H1 (cell line): ENCODE results near the gene ZDHHC9. TPM values are rescaled to one million over a fixed set of nuclear protein-coding genes. Genes with fewer than 3 reads are reported as not detected.

Experiments used
- CTCF ChIA-PET: fragments of 300-600 bp; sonication (Branson Sonifier 250); formaldehyde crosslinking; loops from one replicate; lab custom pipeline; 2021; ENCODE audit not compliant: partially characterized antibody; lab: Charles Lee
- POLR2A ChIA-PET: fragments of 300-600 bp; sonication (Branson Sonifier 250); formaldehyde crosslinking; loops from one replicate; lab custom pipeline; 2021; ENCODE audit warnings: inconsistent platforms; ENCODE audit not compliant: partially characterized antibody; lab: Charles Lee
- DNase-seq, 2 experiments: peaks; one replicate each; pipeline versions ENCODE4 v3.0.0 to v3.0.0-alpha.2; 2010 to 2022; ENCODE audit warnings: low spot score in 2 of 2, low read depth in 1 of 2, mixed read lengths in 1 of 2
- FAIRE-seq: peaks from 2 replicates; lab custom pipeline; 2011; peaks lifted over from hg19 to GRCh38; lab: Jason Lieb, UNC
- H2AFZ ChIP-seq: 2 replicates; pipeline ENCODE4 v1.8.1; 2012; ENCODE audit warnings: low read length, inconsistent platforms
- H2AK5ac ChIP-seq: 2 replicates; pipeline ENCODE4 v1.6.1; 2013; ENCODE audit warnings: low read depth, low read length
- H2BK120ac ChIP-seq: replicated peaks from 2 replicates; pipeline ENCODE3; 2013; ENCODE audit warnings: low read depth, low read length, inconsistent platforms
- H2BK12ac ChIP-seq: 2 replicates; pipeline ENCODE4 v1.6.1; 2013; ENCODE audit warnings: low read depth, low read length
- H2BK15ac ChIP-seq: 2 replicates; pipeline ENCODE4 v1.6.1; 2013; ENCODE audit warnings: low read length
- H2BK20ac ChIP-seq: 2 replicates; pipeline ENCODE4 v1.6.1; 2013; ENCODE audit warnings: low read length
- H2BK5ac ChIP-seq: 2 replicates; pipeline ENCODE4 v1.6.1; 2013; ENCODE audit warnings: low read depth, low read length
- H3K14ac ChIP-seq: 2 replicates; pipeline ENCODE4 v1.6.1; 2013; ENCODE audit warnings: inconsistent platforms; ENCODE audit not compliant: insufficient read length
- H3K18ac ChIP-seq: 2 replicates; pipeline ENCODE4 v1.6.1; 2013; ENCODE audit warnings: low read length; ENCODE audit errors: extremely low read depth
- H3K23ac ChIP-seq: 2 replicates; pipeline ENCODE4 v1.6.1; 2013; ENCODE audit warnings: inconsistent platforms; ENCODE audit not compliant: insufficient read length
- H3K23me2 ChIP-seq: 2 replicates; pipeline ENCODE4 v1.6.1; 2013; ENCODE audit warnings: low read depth, low read length
- H3K27ac ChIP-seq: 2 replicates; pipeline ENCODE4 v1.6.1; 2011; ENCODE audit warnings: low read depth, low read length, inconsistent platforms
- H3K27me3 ChIP-seq, 4 experiments: replicated peaks in 1 of 4; 1 replicate in 1 of 4; 2 replicates in 3 of 4; pipeline versions ENCODE4 v1.6.1 to v1.8.1; 2011 to 2013; ENCODE audit warnings: low read length in 3 of 4, mild to moderate bottlenecking in 3 of 4, inconsistent platforms in 2 of 4, mixed read lengths in 2 of 4, moderate library complexity in 1 of 4; ENCODE audit not compliant: control insufficient read depth in 3 of 4, insufficient read depth in 3 of 4; ENCODE audit errors: extremely low read depth in 1 of 4
- H3K36me3 ChIP-seq, 4 experiments: 2 replicates each; pipeline versions ENCODE4 v1.6.1 to v1.8.1; 2011 to 2013; ENCODE audit warnings: mild to moderate bottlenecking in 4 of 4, low read length in 3 of 4, moderate library complexity in 2 of 4, control low read depth in 1 of 4, inconsistent platforms in 1 of 4; ENCODE audit not compliant: insufficient read depth in 4 of 4, control insufficient read depth in 2 of 4
- H3K4ac ChIP-seq: replicated peaks from 2 replicates; pipeline ENCODE3; 2013; ENCODE audit warnings: low read length, low read depth, mixed read lengths, inconsistent platforms; ENCODE audit not compliant: insufficient read length
- H3K4me1 ChIP-seq, 4 experiments: replicated peaks in 1 of 4; 1 replicate in 1 of 4; 2 replicates in 3 of 4; pipeline versions ENCODE4 v1.6.1 to v1.8.1; 2011 to 2013; ENCODE audit warnings: low read length in 3 of 4, inconsistent platforms in 2 of 4, mixed read lengths in 1 of 4; ENCODE audit not compliant: insufficient read depth in 4 of 4, control insufficient read depth in 3 of 4
- H3K4me2 ChIP-seq, 2 experiments: 2 replicates each; pipeline versions ENCODE4 v1.6.1 to v1.8.1; 2011 to 2013; ENCODE audit warnings: low read depth in 2 of 2, low read length in 2 of 2, control low read depth in 1 of 2, inconsistent platforms in 1 of 2, mild to moderate bottlenecking in 1 of 2; ENCODE audit not compliant: insufficient read depth in 1 of 2
- H3K4me3 ChIP-seq, 4 experiments: fragments of 200-600, 300-600 bp in 1 of 4; sonication (generic), shearing (Covaris generic), sonication (Bioruptor Twin) in 1 of 4; 2 replicates each; pipeline versions ENCODE4 v1.5.1 to v1.8.1; 2011 to 2016; ENCODE audit warnings: low read length in 4 of 4, low read depth in 3 of 4, control low read depth in 2 of 4, inconsistent platforms in 2 of 4, mild to moderate bottlenecking in 2 of 4, mixed read lengths in 1 of 4, moderate library complexity in 1 of 4; ENCODE audit not compliant: insufficient read depth in 2 of 4; ENCODE audit errors: extremely low read depth in 1 of 4
- H3K56ac ChIP-seq: replicated peaks from 2 replicates; pipeline ENCODE3; 2013; ENCODE audit warnings: low read depth, mild to moderate bottlenecking, mixed read lengths, low read length, inconsistent platforms; ENCODE audit not compliant: insufficient read length
- H3K79me1 ChIP-seq: 2 replicates; pipeline ENCODE4 v1.6.1; 2013; ENCODE audit warnings: low read depth, low read length, control low read depth
- H3K79me2 ChIP-seq, 2 experiments: 2 replicates each; pipeline versions ENCODE4 v1.6.1 to v1.8.1; 2012 to 2013; ENCODE audit warnings: low read length in 2 of 2, mild to moderate bottlenecking in 2 of 2, inconsistent platforms in 1 of 2; ENCODE audit not compliant: insufficient read depth in 2 of 2, control insufficient read depth in 1 of 2
- H3K9ac ChIP-seq, 4 experiments: replicated peaks in 1 of 4; 1 replicate in 1 of 4; 2 replicates in 3 of 4; pipeline versions ENCODE4 v1.6.1 to v1.8.1; 2011 to 2013; ENCODE audit warnings: low read depth in 3 of 4, low read length in 3 of 4, control low read depth in 2 of 4, mild to moderate bottlenecking in 2 of 4, moderate library complexity in 2 of 4, inconsistent platforms in 1 of 4; ENCODE audit errors: extremely low read depth in 1 of 4
- H3K9me3 ChIP-seq, 2 experiments: 2 replicates each; pipeline versions ENCODE4 v1.6.1 to v1.8.1; 2012 to 2013; ENCODE audit warnings: mild to moderate bottlenecking in 2 of 2, moderate library complexity in 2 of 2, control low read depth in 1 of 2, inconsistent platforms in 1 of 2, low read depth in 1 of 2, low read length in 1 of 2, mixed read lengths in 1 of 2; ENCODE audit not compliant: insufficient read depth in 2 of 2
- H4K20me1 ChIP-seq, 2 experiments: replicated peaks in 1 of 2; 2 replicates each; pipeline versions ENCODE3 to v1.8.1; 2011 to 2013; ENCODE audit warnings: inconsistent platforms in 2 of 2, low read length in 2 of 2, mild to moderate bottlenecking in 1 of 2; ENCODE audit not compliant: insufficient read depth in 2 of 2, control insufficient read depth in 1 of 2
- H4K5ac ChIP-seq: 2 replicates; pipeline ENCODE4 v1.6.1; 2013; ENCODE audit warnings: low read length, low read depth, mixed read lengths, inconsistent platforms; ENCODE audit not compliant: insufficient read length
- H4K8ac ChIP-seq: 2 replicates; pipeline ENCODE4 v1.8.0; 2013; ENCODE audit warnings: mild to moderate bottlenecking, moderate library complexity, low read length, inconsistent platforms; ENCODE audit not compliant: insufficient read depth; ENCODE audit errors: extremely low read depth
- H4K91ac ChIP-seq: replicated peaks from 2 replicates; pipeline ENCODE3; 2013; ENCODE audit warnings: low read length, mixed read lengths, inconsistent platforms; ENCODE audit not compliant: insufficient read length
- EGR1 ChIP-seq: IDR thresholded peaks from 2 replicates; pipeline ENCODE4 v1.6.1; 2011; ENCODE audit warnings: low read depth, low read length, borderline replicate concordance
- GTF2F1 ChIP-seq: IDR thresholded peaks from 2 replicates; pipeline ENCODE4 v1.6.1; 2012; ENCODE audit warnings: low read depth, low read length, improper control_type of control experiment, borderline replicate concordance
- KDM4A ChIP-seq: IDR thresholded peaks from one replicate; pipeline ENCODE4 v1.7.1; 2012; ENCODE audit warnings: low read depth, mild to moderate bottlenecking, moderate library complexity, low read length, inconsistent platforms; ENCODE audit not compliant: severe bottlenecking
- MAX ChIP-seq: IDR thresholded peaks from 2 replicates; pipeline ENCODE4 v1.6.1; 2012; ENCODE audit warnings: inconsistent platforms
- SIN3A ChIP-seq, 2 experiments: IDR thresholded peaks in 1 of 2; conservative IDR thresholded peaks in 1 of 2; 2 replicates each; pipeline ENCODE4 v1.6.1; 2011 to 2012; ENCODE audit warnings: low read length in 2 of 2, improper control_type of control experiment in 1 of 2, low read depth in 1 of 2, mild to moderate bottlenecking in 1 of 2
- SP2 ChIP-seq: IDR thresholded peaks from 2 replicates; pipeline ENCODE4 v1.6.1; 2012; ENCODE audit warnings: mild to moderate bottlenecking, low read length, inconsistent platforms
- TEAD4 ChIP-seq: IDR thresholded peaks from 2 replicates; pipeline ENCODE4 v1.6.1; 2012; ENCODE audit warnings: low read depth, low read length, inconsistent platforms, mixed read lengths
- WGBS, 2 experiments: shearing (Covaris generic) in 1 of 2; methylation state at CpG; one replicate each; pipeline versions ENCODE4 v1.1.6 to v1.1.7; 2013 to 2015; ENCODE audit warnings: low lambda C conversion rate in 2 of 2, mixed read lengths in 2 of 2, inconsistent platforms in 1 of 2, low coverage in 1 of 2, missing lambda C conversion rate in 1 of 2; ENCODE audit not compliant: insufficient replicate concordance in 2 of 2, insufficient coverage in 1 of 2, insufficient read length in 1 of 2; ENCODE audit errors: extremely low coverage in 1 of 2, missing lambda C conversion rate in 1 of 2; 5-methylcytosine and 5-hydroxymethylcytosine counted together
- long read RNA-seq, 2 experiments: library from RNA in 1 of 2; library from capped mRNA in 1 of 2; stranded (forward); transcript quantifications; one replicate each; pipeline ENCODE4 v2.0.0, GENCODE V29; 2021; ENCODE audit warnings: inconsistent platforms in 1 of 2
- polyA minus RNA-seq, 3 experiments: library from RNA; depleted of rRNA, polyadenylated mRNA; stranded (reverse); fragments of >200 nt; gene quantifications; 1 replicate in 2 of 3; 2 replicates in 1 of 3; pipeline ENCODE4 v1.2.3, GENCODE V29; 2011
- polyA plus RNA-seq, 7 experiments: library from polyadenylated mRNA; depleted of rRNA in 3 of 7; stranded (reverse) in 5 of 7; unstranded in 2 of 7; fragments of >200 nt in 5 of 7; fragments of 200-250 nt in 2 of 7; gene quantifications; 1 replicate in 5 of 7; 2 replicates in 1 of 7; 4 replicates in 1 of 7; pipeline versions ENCODE4 v1.2.1 to v1.2.3, GENCODE V29; 2011 to 2013; ENCODE audit warnings: missing spikeins in 2 of 7, mixed read lengths in 2 of 7
- total RNA-seq: library from RNA; stranded (reverse); fragmentation: NEBNext Ultra II Directional; extraction: Animal tissue kit (Norgen Biotek cat#: 25700); gene quantifications from 2 replicates; pipeline ENCODE4 v1.2.1, GENCODE V29; 2021

The ZDHHC9 gene
- total RNA-seq (28.3 and 29.7 TPM in 2 replicates), polyA plus RNA-seq (2011; rRNA removed) (18.1 and 20.3 TPM in 2 replicates), polyA minus RNA-seq (2011; rRNA and poly(A)+ RNA removed) (33.4 and 35.8 TPM in 2 replicates)
- polyA plus RNA-seq (2011; cell fraction: cytosol; rRNA removed) = 17.3 TPM
- 19.0 TPM for polyA plus RNA-seq (2011; cell fraction: nucleus; rRNA removed)
- 17.9 to 21.3 TPM (median 19.3 TPM) in 4 replicates for polyA plus RNA-seq (2012, experiment 1 of 2)
- polyA plus RNA-seq (2012, experiment 2 of 2) = 26.1 TPM
- polyA plus RNA-seq (2013, experiment 1 of 2) = 44.1 TPM
- polyA plus RNA-seq (2013, experiment 2 of 2) = 53.0 TPM
- 15.7 TPM for polyA minus RNA-seq (2011; cell fraction: cytosol; rRNA and poly(A)+ RNA removed)
- polyA minus RNA-seq (2011; cell fraction: nucleus; rRNA and poly(A)+ RNA removed) = 22.0 TPM
- long read RNA-seq, experiment 1, full-length matches to known transcripts = 3 of 19 reads
- long read RNA-seq, experiment 1, partial matches to known transcripts = 4 of 19 reads
- long read RNA-seq, experiment 1, other reads (novel, unspliced or antisense) = 12 of 19 reads
- long read RNA-seq, experiment 2, full-length matches to known transcripts = 3 of 3 reads
- long read RNA-seq, experiment 2, partial matches to known transcripts = 0 of 3 reads
- long read RNA-seq, experiment 2, other reads (novel, unspliced or antisense) = 0 of 3 reads

- DNase-seq = peak; percentile 70 to 89
- H2BK15ac ChIP-seq = no peak within 1 kb of the TSS
- peak in 1 of 2 experiments; percentile 85; a peak in 2 of 4 replicates for TF ChIP-seq SIN3A (conservative IDR thresholded peaks at IDR 0.05 in 1 of 2, IDR thresholded peaks at IDR 0.05 in 1 of 2; ENCODE audit: low read depth in 1 of 2, low read length in 2 of 2)
- no peak for TF ChIP-seq TEAD4
- peak; percentile 60 for TF ChIP-seq MAX
- peak; percentile 77 for TF ChIP-seq KDM4A
- no peak for TF ChIP-seq GTF2F1
- TF ChIP-seq EGR1 = 0 out of 2 replicates have a peak, but pooled peaks have one; percentile 23
- peak; percentile 54 for TF ChIP-seq SP2
These were observed at the start of gene ZDHHC9 for GRCh38 chrX:129843459-129844306. ZDHHC9 (minus strand) TSS chrX:129843886; CDS start chrX:129841945, 1,941 bp downstream.

More at GRCh38 chrX:129843459-129844306, at the start of gene ZDHHC9:
- Histone ChIP-seq H3K18ac (no peak within 1 kb of the TSS), H3K27ac (no peak within 1 kb of the TSS; the same call in 1 of the 2 replicates), H3K23me2 (no peaks in the 10 kb centered on the region; the same call in 1 of the 2 replicates), H3K9me3 (no peaks in the 10 kb centered on the region), H2BK5ac (no peak within 1 kb of the TSS), H3K14ac (no peak within 1 kb of the TSS), H4K91ac (no peak within 1 kb of the TSS), H2AFZ (peak within 1 kb of the TSS; percentile 95; the same call in 1 of the 2 replicates), H3K4me3 (peak within 1 kb of the TSS; percentile 64 to 85 (median 76)), H3K79me1 (no peaks in the 10 kb centered on the region; the same call in 1 of the 2 replicates), H3K4ac (no peak within 1 kb of the TSS), H2BK12ac (no peak within 1 kb of the TSS), H4K20me1 (peaks cover 0 to 3% of the 10 kb centered on the region in 2 experiments), H3K23ac (no peak within 1 kb of the TSS), H2AK5ac (no peak within 1 kb of the TSS), H4K8ac (no peak within 1 kb of the TSS; the same call in none of the 2 replicates), H3K56ac (no peak within 1 kb of the TSS), H3K36me3 (peaks cover 0 to 5% (median 0%) of the 10 kb centered on the region in 4 experiments; a peak in 1 of 8 replicates), H3K4me2 (peak within 1 kb of the TSS; percentile 69 to 82), H4K5ac (no peak within 1 kb of the TSS), H3K4me1 (no peaks in the 10 kb centered on the region), H3K27me3 (no peaks in the 10 kb centered on the region), H3K79me2 (peaks cover 0 to 20% of the 10 kb centered on the region in 2 experiments; a peak in 1 of 4 replicates), H3K9ac (peak within 1 kb of the TSS in 3 of 4 experiments; percentile 13 to 57 (median 47); a peak in 5 of 7 replicates), H2BK20ac (no peak within 1 kb of the TSS), H2BK120ac (no peak within 1 kb of the TSS)
- ChIA-PET POLR2A (interaction anchor here (1.0 to 1.3 kb wide), 2 partner anchors 62 to 87 kb away, joined by 3 to 6 read pairs; partner anchors contain the start of gene UTP14A), CTCF (interaction anchor here (0.8 kb wide), 1 partner anchor 8 kb away, joined by 3 read pairs; no protein-coding TSS in a partner anchor)
- peak; percentile 78 for FAIRE-seq
- 0% methylated on average over 9 of the region's 72 CpGs; no CpG with 5 or more reads in 1 of the 2 experiments for WGBS, 2 experiments
